Measurements from ENCODE around the gene SMOC2.

The SMOC2 gene

DNA sequence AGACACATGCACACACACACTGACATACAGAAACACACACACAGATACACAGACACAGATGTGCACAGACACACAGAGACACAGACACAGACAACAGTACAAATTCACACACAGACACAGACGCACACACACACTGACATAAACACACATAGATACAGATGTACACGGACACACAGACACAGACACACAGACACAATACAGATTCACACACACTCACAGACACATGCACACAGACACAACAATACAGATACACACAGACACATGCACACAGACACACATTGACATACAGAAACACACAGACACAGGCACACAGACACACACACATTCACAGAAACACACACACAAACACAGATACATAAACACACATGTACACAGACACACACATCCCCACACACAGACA, 183.6 kb downstream of the SMOC2 start:
- TF ChIP-seq EP300 (IDR thresholded peaks at IDR 0.05; ENCODE audit: borderline replicate concordance) (no peak), RAD21 (IDR thresholded peaks at IDR 0.05; ENCODE audit: low read depth) (no peak), YY1 (IDR thresholded peaks at IDR 0.05; ENCODE audit: low read depth) (no peak), NFIC (IDR thresholded peaks at IDR 0.05) (no peak), TAF1 (IDR thresholded peaks at IDR 0.05; ENCODE audit: low read depth) (no peak), EGR1 (IDR thresholded peaks at IDR 0.05) (no peak), ZBTB7A (IDR thresholded peaks at IDR 0.05; ENCODE audit: low read depth) (no peak), CREB1 (IDR thresholded peaks at IDR 0.05; ENCODE audit: low read depth) (no peak), TEAD4 (IDR thresholded peaks at IDR 0.05) (no peak), TCF12 (IDR thresholded peaks at IDR 0.05; ENCODE audit: low read depth) (no peak), USF1 (IDR thresholded peaks at IDR 0.05) (no peak), CEBPB (IDR thresholded peaks at IDR 0.05) (no peak), FOXM1 (IDR thresholded peaks at IDR 0.05; ENCODE audit: borderline replicate concordance, low read depth) (no peak)
- TF ChIP-seq, protein P1, sequence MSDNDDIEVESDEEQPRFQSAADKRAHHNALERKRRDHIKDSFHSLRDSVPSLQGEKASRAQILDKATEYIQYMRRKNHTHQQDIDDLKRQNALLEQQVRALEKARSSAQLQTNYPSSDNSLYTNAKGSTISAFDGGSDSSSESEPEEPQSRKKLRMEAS (IDR thresholded peaks at IDR 0.05) = no peak
- TF ChIP-seq, protein P2, sequence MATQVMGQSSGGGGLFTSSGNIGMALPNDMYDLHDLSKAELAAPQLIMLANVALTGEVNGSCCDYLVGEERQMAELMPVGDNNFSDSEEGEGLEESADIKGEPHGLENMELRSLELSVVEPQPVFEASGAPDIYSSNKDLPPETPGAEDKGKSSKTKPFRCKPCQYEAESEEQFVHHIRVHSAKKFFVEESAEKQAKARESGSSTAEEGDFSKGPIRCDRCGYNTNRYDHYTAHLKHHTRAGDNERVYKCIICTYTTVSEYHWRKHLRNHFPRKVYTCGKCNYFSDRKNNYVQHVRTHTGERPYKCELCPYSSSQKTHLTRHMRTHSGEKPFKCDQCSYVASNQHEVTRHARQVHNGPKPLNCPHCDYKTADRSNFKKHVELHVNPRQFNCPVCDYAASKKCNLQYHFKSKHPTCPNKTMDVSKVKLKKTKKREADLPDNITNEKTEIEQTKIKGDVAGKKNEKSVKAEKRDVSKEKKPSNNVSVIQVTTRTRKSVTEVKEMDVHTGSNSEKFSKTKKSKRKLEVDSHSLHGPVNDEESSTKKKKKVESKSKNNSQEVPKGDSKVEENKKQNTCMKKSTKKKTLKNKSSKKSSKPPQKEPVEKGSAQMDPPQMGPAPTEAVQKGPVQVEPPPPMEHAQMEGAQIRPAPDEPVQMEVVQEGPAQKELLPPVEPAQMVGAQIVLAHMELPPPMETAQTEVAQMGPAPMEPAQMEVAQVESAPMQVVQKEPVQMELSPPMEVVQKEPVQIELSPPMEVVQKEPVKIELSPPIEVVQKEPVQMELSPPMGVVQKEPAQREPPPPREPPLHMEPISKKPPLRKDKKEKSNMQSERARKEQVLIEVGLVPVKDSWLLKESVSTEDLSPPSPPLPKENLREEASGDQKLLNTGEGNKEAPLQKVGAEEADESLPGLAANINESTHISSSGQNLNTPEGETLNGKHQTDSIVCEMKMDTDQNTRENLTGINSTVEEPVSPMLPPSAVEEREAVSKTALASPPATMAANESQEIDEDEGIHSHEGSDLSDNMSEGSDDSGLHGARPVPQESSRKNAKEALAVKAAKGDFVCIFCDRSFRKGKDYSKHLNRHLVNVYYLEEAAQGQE (IDR thresholded peaks at IDR 0.05; ENCODE audit: low read depth) = no peak

DNA sequence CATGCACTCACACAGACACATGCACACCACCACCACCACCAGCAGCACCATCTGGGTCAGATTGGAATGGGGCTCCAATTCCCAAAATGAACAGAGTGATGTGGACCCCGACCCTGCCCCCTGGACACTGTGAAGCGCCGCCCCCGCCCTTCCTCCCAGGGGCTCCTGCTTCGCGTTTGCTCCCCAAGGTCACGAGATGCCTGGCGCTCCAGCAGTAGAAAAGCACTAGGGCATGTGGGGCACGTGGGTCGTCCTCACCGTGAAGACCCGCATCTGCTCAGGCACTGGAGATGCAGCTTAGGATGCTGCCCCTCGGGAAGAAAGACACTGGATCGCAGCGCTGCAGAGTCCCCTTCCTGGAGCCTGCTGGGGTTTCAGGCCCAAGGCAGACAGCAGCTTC, 184.0 kb downstream of the SMOC2 start:
- TF ChIP-seq TCF12 (IDR thresholded peaks at IDR 0.05; ENCODE audit: low read depth) = no peak
- TF ChIP-seq CEBPB (IDR thresholded peaks at IDR 0.05) = no peak
- TF ChIP-seq YY1 (IDR thresholded peaks at IDR 0.05; ENCODE audit: low read depth) = no peak
- no peak for TF ChIP-seq USF1 (IDR thresholded peaks at IDR 0.05)
- no peak for TF ChIP-seq FOXM1 (IDR thresholded peaks at IDR 0.05; ENCODE audit: borderline replicate concordance, low read depth)
- no peak for TF ChIP-seq ZBTB7A (IDR thresholded peaks at IDR 0.05; ENCODE audit: low read depth)
- TF ChIP-seq TEAD4 (IDR thresholded peaks at IDR 0.05) = no peak
- TF ChIP-seq CREB1 (IDR thresholded peaks at IDR 0.05; ENCODE audit: low read depth) = no peak
- no peak for TF ChIP-seq EGR1 (IDR thresholded peaks at IDR 0.05)

DNA sequence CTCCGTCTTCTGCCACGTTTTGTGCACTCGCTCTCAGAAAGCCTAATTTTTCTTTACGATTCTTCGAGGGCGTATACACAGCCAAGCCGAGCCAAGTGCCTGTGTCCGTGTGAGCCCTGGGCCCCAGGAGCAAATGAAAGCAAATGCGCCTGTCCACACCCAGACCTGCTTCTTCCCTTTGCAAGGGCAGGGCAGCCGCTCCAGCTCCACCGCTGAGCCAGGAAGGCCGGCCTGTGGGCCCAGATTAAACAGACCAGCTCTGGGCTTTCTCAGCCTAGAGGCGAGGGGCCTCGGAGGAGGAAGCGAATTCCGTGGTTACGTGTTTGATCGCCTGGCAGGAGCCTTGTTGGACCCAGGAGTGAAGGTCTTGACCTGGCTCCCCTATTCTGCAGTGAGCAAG, 184.6 kb downstream of the SMOC2 start:
- no peak for TF ChIP-seq ZBTB7A (IDR thresholded peaks at IDR 0.05; ENCODE audit: low read depth)

DNA sequence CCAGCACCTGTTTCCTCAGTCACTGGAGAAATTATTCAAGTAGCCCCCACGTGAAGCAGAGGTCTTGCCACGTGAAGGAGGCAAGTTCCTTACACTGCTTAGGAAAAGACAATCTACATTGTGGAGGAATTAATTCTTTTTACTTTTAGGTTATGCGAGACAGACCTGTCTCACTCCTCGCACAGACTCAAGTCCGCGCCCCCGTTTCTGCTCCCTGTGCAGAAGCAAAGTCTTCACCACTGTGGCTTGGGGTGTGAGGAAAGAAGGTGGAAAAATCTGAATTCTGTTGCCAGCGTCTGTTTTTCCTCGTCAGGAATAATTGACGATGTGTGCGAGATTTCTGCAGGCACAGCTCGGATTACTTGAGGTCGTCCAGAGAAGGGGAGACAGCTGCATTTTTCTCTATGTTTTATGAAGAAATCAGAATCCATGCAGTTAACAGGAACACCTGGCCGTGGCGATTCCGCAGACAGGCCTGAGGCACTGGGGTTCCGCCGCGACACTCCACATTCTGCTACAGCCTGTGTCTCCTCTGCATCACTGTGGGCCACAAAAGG, 185.1 kb downstream of the SMOC2 start:
- TF ChIP-seq, protein P1 (IDR thresholded peaks at IDR 0.05) = no peak
- no peak for TF ChIP-seq NFIC (IDR thresholded peaks at IDR 0.05)
- TF ChIP-seq TAF1 (IDR thresholded peaks at IDR 0.05; ENCODE audit: low read depth) = no peak

DNA sequence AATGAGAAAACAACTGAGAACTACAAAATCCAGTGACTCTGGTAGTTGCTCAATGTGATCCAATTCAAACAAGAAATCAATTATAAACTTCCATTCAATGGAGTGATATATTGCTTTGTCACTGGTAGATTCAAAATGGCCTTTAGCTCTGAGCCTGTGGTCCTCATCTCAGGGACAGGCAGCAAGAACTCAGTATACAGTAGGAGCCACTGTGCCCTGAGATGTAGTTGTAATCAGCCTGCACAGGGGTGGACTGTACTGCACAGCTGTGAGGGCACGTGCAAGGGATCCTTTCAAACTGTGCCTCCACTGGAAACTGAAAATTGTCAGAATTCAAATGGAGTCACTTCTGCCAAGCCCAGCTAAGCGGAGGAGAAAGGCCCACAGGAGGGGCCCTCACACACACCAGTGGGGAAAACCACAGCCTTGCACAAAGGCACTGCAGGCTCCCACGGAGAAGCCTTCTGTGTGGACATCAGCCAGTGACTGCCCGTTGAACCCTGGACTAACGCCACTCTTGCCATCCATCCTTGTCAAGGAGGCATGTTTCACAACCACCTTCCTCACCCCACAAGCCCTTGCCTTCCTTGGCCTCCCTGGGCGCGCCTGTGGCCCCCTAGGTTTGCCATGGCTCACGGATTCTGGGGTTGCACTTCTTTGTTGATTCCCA, 186.7 kb downstream of the SMOC2 start:
- TF ChIP-seq ZBTB7A (IDR thresholded peaks at IDR 0.05; ENCODE audit: low read depth) (no peak), CEBPB (IDR thresholded peaks at IDR 0.05) (no peak), EP300 (IDR thresholded peaks at IDR 0.05; ENCODE audit: borderline replicate concordance) (no peak), RAD21 (IDR thresholded peaks at IDR 0.05; ENCODE audit: low read depth) (no peak), TEAD4 (IDR thresholded peaks at IDR 0.05) (no peak), FOXM1 (IDR thresholded peaks at IDR 0.05; ENCODE audit: borderline replicate concordance, low read depth) (no peak), TAF1 (IDR thresholded peaks at IDR 0.05; ENCODE audit: low read depth) (no peak), CREB1 (IDR thresholded peaks at IDR 0.05; ENCODE audit: low read depth) (no peak), EGR1 (IDR thresholded peaks at IDR 0.05) (no peak), YY1 (IDR thresholded peaks at IDR 0.05; ENCODE audit: low read depth) (no peak), TCF12 (IDR thresholded peaks at IDR 0.05; ENCODE audit: low read depth) (no peak), USF1 (IDR thresholded peaks at IDR 0.05) (no peak)
- TF ChIP-seq, protein P1 (IDR thresholded peaks at IDR 0.05) = no peak
- TF ChIP-seq, protein P2 (IDR thresholded peaks at IDR 0.05; ENCODE audit: low read depth) = no peak
